Activated CD8-positive, alpha-beta memory T cell treated with anti-CD3 and anti-CD28 coated beads, Interleukin-2, amount 50 U/mL, for 1 hour (primary cell): Measurements from ENCODE around the gene NEDD4L.

Experiments
- DNase-seq: peaks from one replicate; pipeline ENCODE4 v3.0.0-alpha.2; 2020; ENCODE audit errors: extremely low read depth

NEDD4L gene

GRCh38 chr18:58347135-58347534 lies 303.1 kb downstream of the NEDD4L start:
- no peak for DNase-seq

GRCh38 chr18:58348517-58348916 lies 304.5 kb downstream of the NEDD4L start:
- no peak for DNase-seq

GRCh38 chr18:58348951-58349350 lies 304.9 kb downstream of the NEDD4L start:
- no peak for DNase-seq

- no peak for DNase-seq
Observed at GRCh38 chr18:58349650-58350049, 305.6 kb downstream of the NEDD4L start.

GRCh38 chr18:58350526-58350925 lies 306.5 kb downstream of the NEDD4L start:
- DNase-seq = no peak

GRCh38 chr18:58351776-58352175 lies 307.8 kb downstream of the NEDD4L start:
- DNase-seq = no peak

- DNase-seq = no peak
Observed at GRCh38 chr18:58353581-58353980, 309.6 kb downstream of the NEDD4L start.

GRCh38 chr18:58354051-58354450 lies 310.0 kb downstream of the NEDD4L start:
- no peak for DNase-seq

GRCh38 chr18:58354791-58355190 lies 310.8 kb downstream of the NEDD4L start:
- DNase-seq = no peak

GRCh38 chr18:58355243-58355642 lies 311.2 kb downstream of the NEDD4L start:
- no peak for DNase-seq

GRCh38 chr18:58359218-58359617 lies 315.2 kb downstream of the NEDD4L start:
- no peak for DNase-seq

- DNase-seq = no peak
Observed at GRCh38 chr18:58359620-58360019, 315.6 kb downstream of the NEDD4L start.

- DNase-seq = no peak
Observed at GRCh38 chr18:58360324-58360723, 316.3 kb downstream of the NEDD4L start.

GRCh38 chr18:58361212-58361611 lies 317.2 kb downstream of the NEDD4L start:
- no peak for DNase-seq

- no peak for DNase-seq
Observed at GRCh38 chr18:58362027-58362575, 318.1 kb downstream of the NEDD4L start.

GRCh38 chr18:58362829-58363271 lies 318.8 kb downstream of the NEDD4L start:
- no peak for DNase-seq

- no peak for DNase-seq
Observed at GRCh38 chr18:58363767-58364540, 319.9 kb downstream of the NEDD4L start.

- no peak for DNase-seq
Observed at GRCh38 chr18:58364876-58365528, 321.0 kb downstream of the NEDD4L start.

GRCh38 chr18:58367425-58368140 lies 323.6 kb downstream of the NEDD4L start:
- DNase-seq = no peak

- DNase-seq = no peak
Observed at GRCh38 chr18:58369616-58370015, 325.6 kb downstream of the NEDD4L start.

- DNase-seq = no peak
Observed at GRCh38 chr18:58370038-58370580, 326.1 kb downstream of the NEDD4L start.

- DNase-seq = no peak
Observed at GRCh38 chr18:58370612-58371011, 326.6 kb downstream of the NEDD4L start.
